Right forelimb (tissue), 1 donor: Measurements from ENCODE around the gene DLGAP4.

Source experiments
- DNase-seq: peaks from one replicate; pipeline ENCODE4 v3.0.0-alpha.2; 2018

The DLGAP4 gene

GRCh38 chr20:36333841-36334240 is 27.7 kb downstream of the DLGAP4 start:
- DNase-seq, result no peak

- DNase-seq, result no peak
These were observed 28.4 kb downstream of the DLGAP4 start for GRCh38 chr20:36334281-36335205.

GRCh38 chr20:36335206-36335870 is 29.2 kb downstream of the DLGAP4 start:
- DNase-seq, result no peak

- DNase-seq, result no peak
These were observed 30.1 kb downstream of the DLGAP4 start for GRCh38 chr20:36336204-36336603.

GRCh38 chr20:36336954-36337704 is 31.0 kb downstream of the DLGAP4 start:
- peak; percentile 34 for DNase-seq

- DNase-seq, result peak; percentile 24
These were observed 31.7 kb downstream of the DLGAP4 start for GRCh38 chr20:36337886-36338285.

- DNase-seq, result peak; percentile 28
These were observed 33.8 kb downstream of the DLGAP4 start for GRCh38 chr20:36339646-36340592.

GRCh38 chr20:36340593-36340990 is 34.5 kb downstream of the DLGAP4 start:
- DNase-seq, result peak; percentile 39

- DNase-seq, result peak; percentile 6
These were observed 35.3 kb downstream of the DLGAP4 start for GRCh38 chr20:36341331-36342020.

GRCh38 chr20:36342331-36343120 is 36.4 kb downstream of the DLGAP4 start:
- peak; percentile 22 for DNase-seq

- peak; percentile 11 for DNase-seq
These were observed 37.5 kb downstream of the DLGAP4 start for GRCh38 chr20:36343641-36344040.

- peak; percentile 79 for DNase-seq
These were observed 38.5 kb downstream of the DLGAP4 start for GRCh38 chr20:36344517-36345132.

- DNase-seq, result peak; percentile 21
These were observed 40.1 kb downstream of the DLGAP4 start for GRCh38 chr20:36346256-36346655.

GRCh38 chr20:36349384-36350170 is 43.4 kb downstream of the DLGAP4 start:
- peak; percentile 6 for DNase-seq

GRCh38 chr20:36350439-36350838 is 44.3 kb downstream of the DLGAP4 start:
- no peak for DNase-seq

GRCh38 chr20:36351937-36352336 is 45.8 kb downstream of the DLGAP4 start:
- DNase-seq, result no peak

- DNase-seq, result no peak
These were observed 46.9 kb downstream of the DLGAP4 start for GRCh38 chr20:36352843-36353553.

- DNase-seq, result no peak
These were observed 47.6 kb downstream of the DLGAP4 start for GRCh38 chr20:36353740-36354139.
